HCT116 (cell line): ENCODE results near the gene CDC14B. TPM values are rescaled to one million over a fixed set of nuclear protein-coding genes. Genes with fewer than 3 reads are reported as not detected.

ENCODE experiments used
- ATAC-seq: fragments of 200-7000 bp; cut with Tn5 transposase; 2 replicates; pipeline ENCODE4 v1.9.1; 2020; ENCODE audit warnings: mild to moderate bottlenecking, moderate library complexity
- BruUV-seq: library from RNA; stranded (reverse); fragments of 400-500 nt; replicated peaks from 2 replicates; lab custom pipeline; 2021; lab: Mats Ljungman, UMichigan
- CTCF ChIA-PET: fragments of 300-600 bp; sonication (Branson Sonifier 250); formaldehyde crosslinking; loops from one replicate; lab custom pipeline; 2021; ENCODE audit warnings: antibody characterized with exemption; lab: Charles Lee
- POLR2A ChIA-PET: fragments of 300-600, 350-600 bp; sonication (Branson Sonifier 250); formaldehyde crosslinking; loops from one replicate; lab custom pipeline; 2021; ENCODE audit warnings: antibody characterized with exemption; lab: Charles Lee
- RAD21 ChIA-PET, 2 experiments: fragments of 300-600 bp; sonication (Branson Sonifier 250); formaldehyde crosslinking; loops; one replicate each; lab custom pipeline; 2023; ENCODE audit warnings: low total read pairs in 2 of 2; ENCODE audit not compliant: uncharacterized antibody in 2 of 2, unreplicated experiment in 2 of 2, low non-redundant PET in 1 of 2; lab: Charles Lee
- DNase-seq: peaks from one replicate; pipeline ENCODE4 v3.0.0-alpha.2; 2010; ENCODE audit warnings: low read depth, low spot score
- H2AFZ ChIP-seq: fragments of 200-600 bp; shearing (Covaris generic), sonication (generic); 2 replicates; pipeline ENCODE4 v1.6.1; 2017; ENCODE audit warnings: low read depth, mixed run types, mixed read lengths, antibody characterized with exemption, low read length; ENCODE audit not compliant: poor library complexity, severe bottlenecking
- H3K27ac ChIP-seq: 2 replicates; pipeline ENCODE4 v1.5.1; 2012; ENCODE audit warnings: low read depth, low read length
- H3K27me3 ChIP-seq: fragments of 200-600 bp; sonication (generic); 2 replicates; pipeline ENCODE4 v1.6.1; 2016; ENCODE audit warnings: mixed run types, low read length, mixed read lengths; ENCODE audit not compliant: insufficient read depth
- H3K36me3 ChIP-seq, 2 experiments: fragments of 200-500 bp in 1 of 2; fragments of 200-600 bp in 1 of 2; sonication (Bioruptor generic) in 1 of 2; sonication (generic) in 1 of 2; 2 replicates each; pipeline versions ENCODE4 v1.5.1 to v1.6.1; 2014 to 2016; ENCODE audit warnings: low read length in 2 of 2, inconsistent platforms in 1 of 2, mixed read lengths in 1 of 2, mixed run types in 1 of 2; ENCODE audit not compliant: insufficient read depth in 2 of 2, control insufficient read depth in 1 of 2
- H3K4me1 ChIP-seq, 2 experiments: fragments of 200-600 bp in 1 of 2; sonication (generic) in 1 of 2; 2 replicates each; pipeline versions ENCODE4 v1.5.1 to v1.6.1; 2012 to 2017; ENCODE audit warnings: low read length in 2 of 2, inconsistent platforms in 1 of 2, mild to moderate bottlenecking in 1 of 2, mixed read lengths in 1 of 2, mixed run types in 1 of 2, moderate library complexity in 1 of 2; ENCODE audit not compliant: insufficient read depth in 2 of 2, control insufficient read depth in 1 of 2
- H3K4me2 ChIP-seq: fragments of 200-600 bp; sonication (generic); 2 replicates; pipeline ENCODE4 v1.6.1; 2017; ENCODE audit warnings: mixed run types, low read length, mixed read lengths
- H3K4me3 ChIP-seq, 2 experiments: fragments of 200-600 bp in 1 of 2; sonication (generic) in 1 of 2; replicated peaks in 1 of 2; 2 replicates each; pipeline ENCODE4 v1.5.1; 2011 to 2016; ENCODE audit warnings: low read length in 2 of 2, control low read depth in 1 of 2, low read depth in 1 of 2, mild to moderate bottlenecking in 1 of 2, mixed read lengths in 1 of 2, mixed run types in 1 of 2
- H3K79me2 ChIP-seq: fragments of 200-600 bp; sonication (generic); 2 replicates; pipeline ENCODE4 v1.6.1; 2017; ENCODE audit warnings: mild to moderate bottlenecking, mixed run types, low read length, moderate library complexity, mixed read lengths; ENCODE audit not compliant: insufficient read depth
- H3K9ac ChIP-seq: fragments of 200-600 bp; sonication (generic); 2 replicates; pipeline ENCODE4 v1.6.1; 2016; ENCODE audit warnings: low read length, mixed read lengths
- H3K9me2 ChIP-seq: fragments of 200-600 bp; sonication (generic), shearing (Covaris generic); 2 replicates; pipeline ENCODE4 v1.6.1; 2017; ENCODE audit warnings: mixed run types, mild to moderate bottlenecking, moderate library complexity; ENCODE audit not compliant: insufficient read depth
- H3K9me3 ChIP-seq, 2 experiments: fragments of 200-500 bp in 1 of 2; fragments of 200-600 bp in 1 of 2; sonication (Bioruptor generic) in 1 of 2; sonication (generic) in 1 of 2; 2 replicates each; pipeline ENCODE4 v1.6.1; 2014 to 2017; ENCODE audit warnings: low read length in 2 of 2, mixed read lengths in 2 of 2, inconsistent platforms in 1 of 2, low read depth in 1 of 2, mild to moderate bottlenecking in 1 of 2, mixed run types in 1 of 2, moderate library complexity in 1 of 2; ENCODE audit not compliant: control insufficient read depth in 1 of 2, insufficient read depth in 1 of 2
- H4K20me1 ChIP-seq: fragments of 200-600 bp; sonication (generic), shearing (Covaris generic); 2 replicates; pipeline ENCODE4 v1.6.1; 2017; ENCODE audit warnings: mixed run types, mild to moderate bottlenecking, moderate library complexity; ENCODE audit not compliant: insufficient read depth
- ATF3 ChIP-seq: IDR thresholded peaks from 2 replicates; pipeline ENCODE4 v1.6.1; 2012
- CBX3 ChIP-seq: IDR thresholded peaks from 2 replicates; pipeline ENCODE4 v1.6.1; 2012; ENCODE audit warnings: low read depth
- EGR1 ChIP-seq: IDR thresholded peaks from 2 replicates; pipeline ENCODE4 v1.6.1; 2012; ENCODE audit warnings: low read depth
- ELF1 ChIP-seq: IDR thresholded peaks from 2 replicates; pipeline ENCODE4 v1.6.1; 2012; ENCODE audit warnings: low read depth, borderline replicate concordance
- EZH2phosphoT487 ChIP-seq: fragments of 200-600 bp; IDR thresholded peaks from 2 replicates; pipeline ENCODE4 v1.6.1; 2018; ENCODE audit warnings: antibody characterized with exemption, borderline replicate concordance
- FOSL1 ChIP-seq: IDR thresholded peaks from 2 replicates; pipeline ENCODE4 v1.6.1; 2012; ENCODE audit warnings: low read depth
- JUND ChIP-seq: IDR thresholded peaks from 2 replicates; pipeline ENCODE4 v1.6.1; 2012
- MAX ChIP-seq: IDR thresholded peaks from 2 replicates; pipeline ENCODE4 v1.6.1; 2012
- POLR2AphosphoS5 ChIP-seq: IDR thresholded peaks from 2 replicates; pipeline ENCODE4 v1.6.1; 2011; ENCODE audit warnings: mild to moderate bottlenecking, low read depth, low read length, moderate library complexity
- REST ChIP-seq: IDR thresholded peaks from 2 replicates; pipeline ENCODE4 v1.6.1; 2012; ENCODE audit warnings: low read depth
- SRF ChIP-seq: IDR thresholded peaks from 2 replicates; pipeline ENCODE4 v1.6.1; 2012; ENCODE audit warnings: low read depth
- ZBTB33 ChIP-seq: IDR thresholded peaks from 2 replicates; pipeline ENCODE4 v1.6.1; 2011; ENCODE audit warnings: mild to moderate bottlenecking, low read length, moderate library complexity; ENCODE audit not compliant: insufficient replicate concordance; ENCODE audit errors: extremely low read depth
- ZFX ChIP-seq: fragments of 450-650 bp; IDR thresholded peaks from 2 replicates; pipeline ENCODE4 v1.6.1; 2017
- intact Hi-C: fragments of 100-400 bp; cut with micrococcal nuclease; formaldehyde crosslinking; loops from 2 replicates; pipeline ENCODE4 v1.10.0; 2022
- total RNA-seq: library from RNA; stranded (reverse); gene quantifications from one replicate; pipeline ENCODE4 v1.2.1, GENCODE V29; 2021; ENCODE audit not compliant: unreplicated experiment

Gene CDC14B
- total RNA-seq, 1 experiment from 2014 or later = 21.6 TPM

DNA sequence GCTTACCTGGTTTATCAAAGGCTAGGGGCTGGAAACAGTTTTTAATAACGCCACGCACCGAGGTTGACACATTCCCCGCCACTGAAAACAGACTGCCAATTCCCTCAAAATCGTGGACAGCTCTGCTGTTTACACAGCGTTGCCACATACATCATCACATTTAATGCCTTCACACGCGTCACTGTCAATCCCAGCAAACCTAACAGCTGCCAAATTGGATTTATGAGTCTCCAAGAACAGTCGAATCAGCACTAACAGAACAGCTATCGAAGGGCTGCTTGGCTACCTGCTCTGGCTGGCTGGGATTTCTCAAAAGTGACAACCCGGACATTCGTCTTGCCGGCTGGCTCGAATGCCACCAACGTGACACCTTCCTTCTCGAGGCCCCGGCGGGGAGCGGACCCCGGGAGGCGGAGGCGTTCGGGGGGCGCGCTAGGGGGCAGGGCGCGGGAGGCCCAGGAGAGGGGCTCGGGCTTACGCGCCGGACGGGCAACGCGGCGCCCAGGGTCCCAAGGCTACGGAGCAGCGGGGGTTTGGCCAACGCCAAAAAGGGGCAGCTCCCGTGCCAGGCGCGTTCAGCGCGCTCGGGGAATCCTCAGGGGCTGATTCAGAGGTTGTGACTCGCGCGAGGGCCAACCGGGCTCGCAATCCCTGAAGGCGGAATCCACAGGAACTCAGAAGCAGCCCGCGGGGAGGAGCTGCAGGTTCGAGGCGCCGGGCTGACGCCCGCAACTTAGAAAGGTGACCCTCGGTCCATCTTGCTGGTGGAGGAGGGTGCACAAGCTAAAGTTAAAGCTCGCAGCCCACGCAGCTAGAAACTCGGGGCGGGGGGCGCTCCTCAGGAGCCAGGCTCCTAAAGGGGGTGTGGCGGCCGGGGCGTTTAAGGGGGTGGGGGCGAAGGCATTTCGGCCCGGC lies 1.2 kb downstream of the CDC14B start:
- ATAC-seq = peak; percentile 28
- Histone ChIP-seq H4K20me1 (no peaks in the 10 kb centered on the region), H3K4me1 (peaks cover 11 to 30% of the 10 kb centered on the region in 2 experiments; a peak in 3 of 4 replicates), H3K27me3 (no peaks in the 10 kb centered on the region), H3K36me3 (no peaks in the 10 kb centered on the region), H3K4me3 (peak overlapping the region; percentile 57 to 75), H3K9ac (peak overlapping the region; percentile 71), H3K4me2 (peak overlapping the region; percentile 98), H3K9me3 (no peaks in the 10 kb centered on the region), H3K27ac (peak overlapping the region; percentile 73; the same call in 1 of the 2 replicates), H3K9me2 (no peaks in the 10 kb centered on the region)
- ChIA-PET CTCF (no interaction called here), POLR2A (no interaction called here), RAD21 (no interaction called here)
- no TSS peak for BruUV-seq
- intact Hi-C loops = no loop called here
- DNase-seq = no peak
- TF ChIP-seq FOSL1 (no peak), MAX (no peak; the same call in 1 of the 2 replicates), POLR2AphosphoS5 (no peak), SRF (no peak), EGR1 (no peak), ATF3 (no peak), EZH2phosphoT487 (no peak), ELF1 (no peak), JUND (no peak), CBX3 (no peak), ZBTB33 (no peak), ZFX (no peak), REST (no peak)
- TF ChIP-seq, all 23 proteins: peak for 0
- Histone ChIP-seq H2AFZ (no peak overlapping the region), H3K79me2 (peaks cover 51% of the 10 kb centered on the region)
